Dermis blood vessel endothelial cell (primary cell): ENCODE measurements around the gene PRKCH. TPM values are rescaled to one million over a fixed set of nuclear protein-coding genes. Genes with fewer than 3 reads are reported as not detected.
A peak's percentile ranks its signal among the peaks of the same experiment; 100 is the strongest.

Experiments
- DNase-seq: peaks from one replicate; pipeline ENCODE4 v3.0.0; 2010
- total RNA-seq: library from RNA; depleted of rRNA; stranded (reverse); fragments of >200 nt; gene quantifications from 2 replicates; pipeline ENCODE4 v1.2.3, GENCODE V29; 2014

The PRKCH gene
- total RNA-seq, 1 donor from 2014 or later: 327 TPM

DNA sequence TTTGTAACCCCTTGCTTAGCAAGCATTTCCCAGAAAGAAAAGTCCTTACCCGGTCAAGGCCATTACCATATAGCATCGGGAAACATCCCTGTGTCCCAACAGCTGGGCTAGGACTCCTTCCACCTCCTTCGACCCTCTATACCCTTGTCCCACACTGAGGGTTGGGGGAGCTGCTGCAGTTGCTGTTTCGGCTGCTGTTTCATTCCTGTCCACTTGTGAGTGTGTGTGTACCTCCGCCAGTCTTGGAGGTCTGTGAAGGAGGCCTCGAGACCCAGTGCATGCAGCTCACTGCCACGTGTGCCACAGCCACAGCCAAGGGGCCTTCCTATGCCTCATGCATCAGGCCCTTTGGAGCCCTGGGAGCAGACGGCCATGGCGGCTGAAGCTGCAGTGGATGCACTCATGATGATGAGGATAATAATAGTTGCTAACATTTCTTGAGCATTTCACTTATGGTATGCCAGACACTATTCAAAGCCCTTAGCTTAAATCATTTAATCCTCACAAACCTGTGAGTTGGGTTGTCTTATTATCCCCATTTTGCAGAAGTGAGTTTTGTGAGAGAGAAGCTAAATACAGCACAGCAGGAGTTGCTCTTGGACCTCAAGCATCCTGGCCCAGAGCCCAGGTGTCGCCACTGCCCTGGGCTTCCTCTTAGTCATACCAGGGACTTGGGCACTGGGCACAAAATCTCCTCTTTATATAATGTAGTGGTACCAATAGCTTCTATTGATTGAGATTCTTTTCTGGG is 156.5 kb downstream of the PRKCH start:
- DNase-seq: peak; percentile 73

DNA sequence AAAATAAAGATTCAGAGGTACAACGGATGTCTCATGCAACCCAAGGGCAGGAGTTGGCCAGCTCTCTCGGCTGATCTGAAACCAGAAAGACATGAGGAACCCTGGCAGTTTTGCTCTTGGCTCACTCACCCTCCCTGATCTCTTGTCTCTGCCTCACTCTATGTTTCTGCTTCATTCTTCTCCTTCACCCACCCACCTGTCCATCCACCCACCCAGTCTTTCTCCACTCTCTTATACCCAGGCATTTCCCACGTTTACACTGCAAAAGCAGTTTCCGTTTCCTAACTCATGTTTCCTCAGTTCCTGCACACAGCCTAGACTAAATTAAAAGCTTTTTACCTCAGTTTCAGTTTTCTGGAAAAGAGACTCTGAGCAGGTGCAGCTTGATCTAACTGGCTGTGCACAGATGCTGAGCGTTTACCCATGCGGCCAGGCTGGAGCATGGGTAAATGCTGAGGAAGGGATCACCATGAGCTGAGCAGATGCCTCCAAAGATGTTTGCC is 157.6 kb downstream of the PRKCH start:
- no peak for DNase-seq

DNA sequence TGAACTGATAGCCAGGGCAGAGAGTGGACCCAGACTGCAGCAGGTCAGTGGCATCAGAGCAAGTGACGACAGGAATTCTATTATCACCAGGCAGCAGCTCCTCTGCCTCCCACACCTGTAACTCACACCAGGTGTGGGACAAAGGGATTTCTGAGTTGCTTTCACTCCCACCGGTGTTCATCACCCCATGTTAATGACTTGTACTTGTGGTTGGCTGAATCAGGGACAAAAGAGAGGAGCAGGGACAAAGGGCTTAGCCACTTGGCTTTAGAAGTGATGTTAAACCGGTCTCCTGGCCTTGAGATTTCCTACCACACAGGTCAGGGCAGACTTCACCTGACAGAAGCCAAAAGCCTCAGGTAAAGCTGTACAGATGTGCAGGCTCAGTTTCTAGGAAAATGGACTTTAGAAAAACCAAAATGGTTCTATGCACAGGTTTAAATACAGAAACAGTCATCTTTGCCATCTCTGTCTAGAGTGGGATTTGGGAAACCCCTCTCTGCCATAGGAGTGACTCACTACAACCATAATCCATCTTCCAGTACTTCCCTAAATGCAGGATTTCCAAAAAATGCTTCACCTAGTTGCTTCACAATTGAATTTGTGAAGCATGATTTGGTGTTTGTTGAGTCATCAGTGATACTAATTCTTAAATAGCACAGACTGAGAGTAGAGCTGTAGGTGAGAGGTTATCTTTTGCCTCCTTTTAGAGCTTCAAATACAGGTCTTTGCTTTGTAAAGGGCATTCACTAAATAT is 158.5 kb downstream of the PRKCH start:
- DNase-seq: no peak

DNA sequence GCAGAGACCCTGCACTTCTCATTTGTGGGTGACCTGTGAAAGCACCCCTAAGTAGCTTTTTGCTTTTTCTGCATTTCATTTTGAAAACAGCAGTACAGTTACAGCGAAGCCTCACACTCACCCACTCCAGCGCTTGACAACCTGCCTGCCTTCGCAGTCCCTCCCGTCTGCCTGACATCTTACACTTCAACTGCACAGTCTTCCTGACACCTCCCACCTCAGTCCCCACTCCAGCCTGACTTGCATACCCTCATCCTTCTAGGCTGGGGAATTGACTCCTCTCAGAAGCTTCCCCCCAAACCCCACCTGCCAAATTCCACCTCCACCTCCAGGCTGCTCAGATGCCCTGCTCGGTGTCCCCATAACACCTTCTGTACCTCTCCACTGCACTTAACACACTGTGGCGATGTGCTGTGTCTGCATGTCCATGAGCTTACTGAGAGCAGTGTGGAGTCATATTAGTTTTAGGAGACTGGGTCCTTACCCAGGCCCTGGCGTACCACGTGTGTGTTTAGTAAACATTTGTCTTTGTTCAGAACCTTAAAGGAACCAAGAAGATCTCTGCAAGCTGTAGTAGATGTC is 159.4 kb downstream of the PRKCH start:
- DNase-seq: no peak

DNA sequence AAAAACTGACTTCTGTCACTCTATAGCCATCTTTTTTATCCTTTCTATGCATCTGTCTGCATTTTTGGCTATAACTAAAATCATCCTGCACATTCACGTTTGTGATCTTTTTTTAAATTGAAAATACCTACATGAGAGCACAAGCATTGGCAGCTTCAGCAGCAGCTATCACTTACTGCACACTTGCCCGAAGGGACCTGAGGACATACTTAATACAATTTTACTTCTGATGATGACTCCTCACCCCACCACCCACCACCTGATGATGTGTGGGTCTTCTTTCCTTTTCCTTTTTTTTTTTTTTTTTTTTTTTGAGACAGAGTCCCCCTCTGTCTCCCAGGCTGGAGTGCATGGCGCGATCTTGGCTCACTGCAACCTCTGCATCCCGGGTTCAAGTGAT is 160.3 kb downstream of the PRKCH start:
- no peak for DNase-seq

DNA sequence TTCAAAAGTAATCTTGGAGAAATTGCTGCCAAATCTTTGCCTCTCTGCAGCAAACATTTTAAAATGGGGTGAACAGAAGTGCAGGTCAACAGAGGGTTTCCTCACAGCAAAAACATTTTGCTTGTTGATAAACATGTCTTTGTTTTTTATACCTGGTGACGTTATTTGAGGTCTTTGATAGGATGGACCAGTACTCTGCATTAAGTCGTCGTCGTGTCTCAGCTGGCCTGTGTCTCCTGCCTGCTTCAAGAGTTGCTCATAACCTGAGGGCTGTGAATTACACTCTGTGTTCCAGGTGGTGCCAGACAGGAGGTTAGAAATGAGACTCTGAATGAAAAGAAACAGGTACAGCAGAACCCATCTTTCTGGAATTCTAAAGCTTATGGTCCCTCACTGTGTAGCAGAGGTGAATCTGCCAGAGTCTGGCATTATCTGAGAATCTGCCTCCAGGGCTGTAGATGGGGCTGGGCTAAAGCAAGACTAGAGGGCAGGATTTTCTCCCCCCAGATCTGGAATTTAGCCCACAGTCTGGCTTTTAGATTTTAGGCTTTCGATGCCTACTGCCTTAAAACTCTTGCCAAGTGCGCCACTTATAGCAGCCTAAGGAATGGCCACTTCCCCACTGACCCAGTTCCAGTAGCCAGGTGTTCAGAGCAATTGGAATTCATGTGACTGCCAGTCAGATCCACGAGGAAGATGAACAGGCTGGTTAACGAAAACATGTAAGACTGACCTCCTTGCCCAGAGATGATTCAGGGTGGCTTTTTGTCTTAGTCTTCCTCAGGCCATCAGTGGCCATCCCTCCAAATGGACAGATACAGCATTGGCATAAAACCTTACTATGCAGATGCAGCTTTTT is 161.2 kb downstream of the PRKCH start:
- no peak for DNase-seq

DNA sequence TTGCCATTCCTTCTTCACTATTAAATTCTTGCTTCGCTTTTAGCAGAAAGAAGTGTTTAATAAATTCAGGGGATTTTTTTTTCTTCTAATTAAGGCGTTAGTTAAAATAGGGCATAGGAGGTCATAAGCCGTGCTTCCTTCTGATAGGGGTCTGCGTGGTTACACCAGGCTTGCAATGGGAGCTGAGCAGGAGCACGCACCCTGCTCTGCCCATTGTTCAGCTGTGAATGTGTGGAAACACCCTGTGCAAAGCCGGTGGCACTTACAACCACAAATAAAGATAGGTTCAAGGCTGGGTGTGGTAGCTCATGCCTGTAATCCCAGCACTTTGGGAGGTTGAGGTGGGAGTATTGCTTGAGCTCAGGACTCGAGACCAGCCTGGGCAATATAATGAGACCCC is 162.1 kb downstream of the PRKCH start:
- DNase-seq: no peak

DNA sequence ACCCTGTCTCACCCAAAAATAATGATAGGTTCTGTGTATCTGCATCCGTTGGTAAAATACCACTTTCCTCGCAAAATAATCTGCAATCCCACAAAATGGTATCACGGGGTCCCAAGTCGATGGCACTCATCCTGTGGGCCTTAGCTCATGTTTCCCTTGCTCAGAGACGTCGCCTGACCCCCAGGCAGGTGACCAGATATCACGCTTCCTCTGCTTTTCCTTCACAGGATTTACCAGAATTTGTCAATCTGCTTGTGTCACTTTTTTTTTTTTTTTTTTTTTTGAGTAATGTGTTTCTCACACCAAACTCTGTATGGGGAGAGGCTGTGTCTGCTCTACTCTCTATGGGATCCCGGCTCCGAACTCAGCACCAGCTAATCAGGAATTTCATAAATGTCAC is 162.7 kb downstream of the PRKCH start:
- no peak for DNase-seq

DNA sequence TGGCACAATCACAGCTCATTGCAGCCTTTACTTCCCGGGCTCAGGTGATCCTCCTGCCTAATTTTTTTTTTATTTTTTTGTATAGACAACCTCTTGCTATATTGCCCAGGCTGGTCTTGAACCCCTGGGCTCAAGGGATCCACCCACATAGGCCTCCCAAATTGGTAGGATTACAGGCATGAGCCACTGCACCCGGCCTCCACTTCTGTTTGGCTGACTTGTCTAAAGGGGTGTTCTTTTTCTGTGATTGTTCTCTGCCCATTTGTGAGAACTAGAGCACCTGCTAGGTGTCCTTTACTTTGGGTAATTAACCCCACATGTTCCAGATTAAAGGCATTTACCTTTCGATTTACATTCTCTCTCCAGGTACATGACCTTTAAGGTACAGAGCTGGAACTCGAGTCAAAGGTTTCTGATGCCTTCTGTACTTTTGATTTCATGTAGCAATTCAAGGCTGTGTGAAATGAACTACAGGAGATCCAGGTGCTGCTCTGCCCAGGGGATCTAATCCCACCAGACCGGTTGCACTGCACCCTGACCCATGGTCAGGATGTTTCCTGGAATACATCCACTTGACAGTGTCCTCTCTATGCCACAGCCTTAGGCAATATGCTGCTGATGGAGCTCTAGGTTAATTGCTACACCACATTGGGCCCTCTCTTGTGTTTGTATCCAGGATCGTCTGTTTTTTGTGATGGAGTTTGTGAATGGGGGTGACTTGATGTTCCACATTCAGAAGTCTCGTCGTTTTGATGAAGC is 163.6 kb downstream of the PRKCH start:
- DNase-seq: no peak

DNA sequence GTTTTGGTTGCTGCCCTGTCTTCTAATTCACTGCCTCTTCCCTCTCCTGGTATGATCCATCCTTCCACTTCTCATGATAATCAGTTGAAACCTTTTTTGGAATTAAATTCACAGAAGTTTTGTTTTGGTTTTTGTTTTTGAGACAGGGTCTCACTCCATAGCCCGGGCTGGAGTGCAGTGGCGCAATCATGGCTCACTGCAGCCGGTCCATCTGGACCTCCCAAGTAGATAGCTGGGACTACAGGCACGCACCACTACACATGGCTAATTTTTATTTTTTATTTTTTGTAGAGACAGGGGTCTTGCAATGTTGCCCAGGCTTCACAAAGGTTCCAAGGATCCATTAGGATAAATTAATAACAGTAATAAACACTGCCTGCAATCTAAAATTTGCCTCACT is 164.3 kb downstream of the PRKCH start:
- DNase-seq: no peak

DNA sequence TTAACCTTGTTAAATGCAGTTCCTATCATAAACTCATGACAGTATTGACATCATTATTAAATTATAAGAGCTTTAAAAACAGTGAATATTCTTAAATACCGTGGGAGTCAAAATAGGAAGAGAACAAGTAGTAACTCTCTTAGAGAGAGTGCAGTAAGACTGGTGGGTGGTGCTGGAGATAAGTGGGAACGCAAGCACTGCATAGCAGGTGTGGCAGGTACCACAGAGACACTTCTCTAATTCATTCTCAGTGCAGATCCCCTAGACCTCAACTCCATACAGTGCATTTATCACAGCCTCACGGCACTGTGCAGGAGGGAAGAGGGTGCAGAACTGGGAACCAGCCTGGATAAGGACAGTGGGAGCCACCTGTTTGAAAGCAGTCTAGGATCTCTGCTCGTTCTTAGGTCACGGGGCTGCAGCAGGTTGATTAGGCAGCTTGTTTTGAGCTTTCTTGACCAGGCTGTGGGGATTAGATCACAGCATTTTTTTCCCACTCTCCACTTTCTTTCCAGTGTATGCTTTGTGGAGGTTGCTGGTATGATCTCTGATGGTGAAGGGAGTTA is 165.6 kb downstream of the PRKCH start:
- no peak for DNase-seq

DNA sequence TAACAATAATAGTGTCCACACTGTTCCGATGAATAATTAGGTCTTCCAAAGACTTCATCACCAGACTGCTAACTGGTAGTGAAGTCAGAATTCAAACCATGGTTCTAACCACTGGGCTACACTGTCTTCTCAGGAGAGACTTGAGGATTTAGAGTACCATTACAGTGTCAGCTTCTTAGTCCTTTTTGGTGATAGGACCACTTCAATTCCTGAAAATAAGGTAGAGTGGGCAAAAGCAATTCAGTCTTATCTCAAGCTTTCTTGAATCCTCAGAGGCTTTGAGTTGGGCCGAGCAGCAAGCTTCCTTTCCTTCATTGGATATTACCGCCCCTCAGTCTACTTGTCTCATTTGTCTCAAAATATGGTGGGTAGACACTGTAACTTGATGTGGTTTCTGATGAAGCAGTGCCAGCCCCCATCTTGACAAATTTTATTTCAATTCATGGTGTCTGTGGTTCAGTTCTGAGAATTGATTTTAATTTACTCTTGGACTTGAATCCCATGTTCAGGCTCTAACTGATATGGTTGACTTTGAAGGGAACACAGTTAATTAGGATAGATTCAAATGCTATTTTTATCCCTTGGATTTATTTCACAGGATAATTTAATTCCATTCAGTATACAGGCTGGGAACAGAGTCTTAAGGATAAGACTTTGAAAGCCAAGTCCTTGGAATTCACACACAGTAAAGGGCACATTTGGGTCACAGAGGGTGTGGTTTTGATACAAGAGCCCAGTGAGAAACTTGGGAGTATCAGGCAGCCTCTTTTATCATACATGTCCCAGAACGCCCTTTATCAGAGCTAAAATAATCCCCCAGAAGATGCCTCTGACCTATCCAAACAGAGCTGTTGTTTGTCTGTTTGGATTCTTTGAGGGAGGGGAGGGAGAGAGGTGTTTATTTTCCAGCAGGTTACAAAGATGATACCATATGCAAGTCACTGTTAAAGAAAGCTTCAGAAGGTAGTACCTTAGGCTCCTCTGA is 167.3 kb downstream of the PRKCH start:
- DNase-seq: no peak

DNA sequence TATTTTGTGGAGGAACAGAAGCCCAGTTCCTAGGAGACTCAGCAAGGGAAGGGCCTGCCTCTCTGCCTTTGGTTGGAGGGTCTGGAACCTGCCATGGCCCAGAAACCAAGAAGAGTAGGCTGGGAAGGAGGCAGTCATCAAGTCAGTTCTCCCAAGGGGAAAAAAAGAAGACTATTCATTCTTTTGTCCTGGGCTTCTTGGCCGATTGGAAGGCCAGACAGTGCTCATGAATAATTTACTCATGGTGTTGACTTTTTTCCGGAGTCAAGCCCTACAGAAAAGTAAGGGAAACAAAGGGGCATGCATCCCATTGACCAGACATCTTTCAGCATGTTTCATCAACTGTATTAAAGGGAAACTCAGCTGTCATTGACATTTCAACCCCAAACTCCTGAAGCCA is 168.1 kb downstream of the PRKCH start:
- DNase-seq: no peak

DNA sequence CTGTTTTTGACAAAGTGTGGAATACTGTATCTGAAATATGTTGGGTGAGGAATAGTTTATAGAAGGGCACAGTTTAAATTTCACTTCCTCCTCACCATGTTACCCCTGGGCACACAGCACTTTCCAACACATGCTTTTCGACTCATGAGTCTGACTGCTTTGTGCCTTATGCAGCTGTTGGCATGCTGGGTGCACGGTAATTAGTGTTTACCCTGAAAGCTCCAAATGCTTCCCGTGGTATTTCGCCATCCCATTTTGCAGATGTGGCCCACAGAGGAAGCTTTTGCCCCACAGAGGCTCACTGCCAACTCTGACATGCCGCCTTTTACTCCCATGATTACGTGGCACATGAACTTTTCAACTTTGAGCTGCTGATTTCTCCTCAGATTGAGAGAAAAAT is 168.6 kb downstream of the PRKCH start:
- DNase-seq: no peak

DNA sequence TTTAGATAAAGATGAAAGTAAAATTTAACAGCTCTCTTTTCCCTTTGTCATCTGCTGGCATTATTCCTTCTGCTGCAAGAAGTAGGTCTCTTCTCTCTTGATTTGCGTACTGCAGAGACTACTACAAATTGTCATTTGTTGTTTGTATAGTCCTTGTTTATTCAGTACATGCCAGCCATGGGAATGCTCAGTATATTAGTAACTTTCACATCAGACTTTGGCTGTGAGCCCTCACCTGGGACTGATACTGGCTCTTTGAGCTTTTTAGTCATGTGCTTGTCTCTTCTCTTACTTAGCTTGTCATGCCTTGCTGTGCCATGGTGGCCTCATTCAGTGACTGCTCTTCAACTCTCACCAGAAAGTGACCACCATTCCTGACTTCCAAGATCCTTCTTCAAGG is 169.8 kb downstream of the PRKCH start:
- no peak for DNase-seq

DNA sequence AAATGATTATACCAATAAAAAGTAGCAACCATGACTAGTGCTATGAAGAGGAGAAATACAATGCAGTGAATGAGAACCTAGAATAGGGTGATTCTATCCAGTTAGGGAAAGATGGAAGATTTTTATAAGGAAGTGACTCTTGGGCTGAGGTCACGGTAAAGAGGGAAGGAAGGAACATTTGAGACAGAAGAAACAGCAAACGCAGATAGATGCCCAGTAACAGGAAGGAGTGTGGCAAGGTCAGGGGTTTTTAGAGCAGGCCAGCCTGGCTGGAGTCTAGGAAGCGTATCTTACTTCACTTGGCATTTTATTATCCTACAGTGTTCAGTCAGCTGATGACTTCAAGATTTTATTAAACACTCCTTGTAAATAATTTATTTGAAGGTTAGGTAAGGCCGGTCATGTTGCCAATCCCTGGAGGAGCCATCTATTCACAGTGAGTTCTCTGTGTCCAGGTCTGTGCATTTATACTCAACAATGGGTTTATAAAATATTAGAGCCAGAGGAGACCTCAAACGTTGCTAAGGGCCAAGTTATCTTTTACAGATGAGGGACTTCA is 170.6 kb downstream of the PRKCH start:
- no peak for DNase-seq

DNA sequence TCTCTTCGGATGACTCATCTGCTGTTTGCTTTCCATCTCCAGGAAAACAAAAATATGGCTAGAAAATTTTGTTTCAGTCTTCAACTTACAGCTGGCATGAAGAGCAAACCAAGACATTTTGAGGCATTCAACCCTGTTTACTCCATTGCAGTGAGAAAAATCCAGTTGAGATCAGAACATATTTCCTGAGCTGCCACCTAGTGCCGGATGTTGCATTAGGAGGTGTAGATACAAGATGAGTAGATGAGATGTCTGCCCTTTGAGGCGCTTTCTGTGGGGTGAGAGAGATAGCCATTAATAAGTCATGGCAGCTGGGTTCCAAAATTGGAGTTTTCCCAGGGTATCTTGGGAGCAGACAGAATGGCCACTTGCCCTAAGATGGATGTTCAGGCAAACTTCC is 171.1 kb downstream of the PRKCH start:
- no peak for DNase-seq

DNA sequence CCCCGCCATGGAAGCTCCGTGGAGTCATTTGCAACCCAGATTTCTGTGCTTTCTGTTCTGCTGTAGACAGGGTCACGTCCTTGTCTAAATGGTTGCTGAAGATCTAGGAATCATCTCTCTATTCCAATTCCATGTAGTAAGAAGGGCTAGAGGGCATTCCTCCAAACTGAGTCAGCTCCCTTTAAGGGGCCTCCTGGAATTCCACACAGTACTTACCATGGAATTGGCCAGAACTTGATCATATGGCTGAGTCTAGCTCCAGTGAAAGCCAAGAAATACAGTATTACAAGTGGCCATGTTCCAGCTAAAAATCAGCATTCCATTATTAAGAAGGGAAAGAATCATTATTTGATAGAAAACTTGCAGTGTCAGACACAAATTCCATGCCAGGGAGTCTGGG is 171.9 kb downstream of the PRKCH start:
- no peak for DNase-seq

DNA sequence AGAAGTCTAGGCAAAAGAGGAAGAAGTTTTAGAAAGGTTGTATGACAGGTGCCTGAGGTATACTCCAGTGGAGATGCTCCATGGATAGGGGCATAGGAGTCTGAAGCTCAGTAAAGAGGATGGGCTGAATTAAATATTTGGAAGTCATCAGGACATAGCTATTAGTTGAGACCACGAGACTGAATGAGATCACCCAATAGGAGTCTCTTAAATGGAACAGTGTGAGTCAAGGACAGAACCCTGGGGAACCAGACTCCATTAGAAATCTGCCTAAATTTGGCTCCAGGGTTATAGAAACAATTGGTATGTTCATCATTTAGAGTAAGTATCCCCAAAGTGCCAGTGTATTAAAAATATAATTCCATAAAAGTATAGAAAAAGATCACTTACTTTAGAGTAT is 172.6 kb downstream of the PRKCH start:
- no peak for DNase-seq

DNA sequence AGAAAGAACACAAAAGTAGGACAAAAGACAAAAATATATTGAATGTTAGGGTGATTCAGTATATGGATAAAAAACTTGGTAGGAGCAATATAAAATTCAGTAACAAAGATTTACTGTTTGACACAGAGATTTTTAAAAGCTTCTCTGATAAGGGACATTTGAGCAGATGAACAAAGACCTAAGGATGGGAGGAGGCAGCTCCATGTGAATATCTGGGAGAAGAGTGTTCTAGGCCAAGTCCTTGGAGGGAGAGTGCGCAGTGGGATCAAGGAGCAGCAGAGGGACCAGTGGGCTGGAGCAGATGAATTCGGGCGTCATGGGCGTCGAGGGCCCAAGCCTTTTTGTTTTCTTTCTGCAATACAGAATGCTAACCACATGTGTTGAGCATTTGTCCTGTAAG is 174.4 kb downstream of the PRKCH start:
- no peak for DNase-seq
